ENCODE measurements around the gene SND1. TPM values are rescaled to one million over a fixed set of nuclear protein-coding genes. Genes with fewer than 3 reads are reported as not detected.

SND1 gene
- total RNA-seq, 4 donors from 2014 or later = 70.8 to 141 (median 85.7) TPM

DNA sequence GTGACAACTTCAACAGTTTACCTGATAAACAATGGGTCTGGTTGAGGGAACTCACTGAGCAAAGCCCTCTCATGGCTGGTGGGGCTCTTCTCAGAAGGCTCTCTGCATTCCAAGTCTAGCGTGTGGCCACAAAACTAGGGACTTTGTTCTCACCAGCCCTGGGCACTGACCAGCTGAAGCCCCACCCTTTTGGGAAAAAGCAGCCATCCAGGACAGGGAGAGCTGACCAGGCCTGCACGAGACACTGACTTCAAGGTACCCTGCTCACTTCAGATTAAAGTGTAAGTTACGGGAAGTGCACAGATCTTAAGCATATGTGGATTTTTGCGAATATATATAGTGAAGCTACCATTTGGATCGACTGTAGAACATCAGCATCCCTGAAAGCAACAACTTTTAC lies 446.6 kb downstream of the SND1 start:
- peaks cover 0 to 8% of the 10 kb centered on the region in 2 donors for H3K27me3 ChIP-seq
- TF ChIP-seq POLR2A (IDR thresholded peaks at IDR 0.05) (no peak), EP300 (IDR thresholded peaks at IDR 0.05) (no peak)
- TF ChIP-seq, protein P1, sequence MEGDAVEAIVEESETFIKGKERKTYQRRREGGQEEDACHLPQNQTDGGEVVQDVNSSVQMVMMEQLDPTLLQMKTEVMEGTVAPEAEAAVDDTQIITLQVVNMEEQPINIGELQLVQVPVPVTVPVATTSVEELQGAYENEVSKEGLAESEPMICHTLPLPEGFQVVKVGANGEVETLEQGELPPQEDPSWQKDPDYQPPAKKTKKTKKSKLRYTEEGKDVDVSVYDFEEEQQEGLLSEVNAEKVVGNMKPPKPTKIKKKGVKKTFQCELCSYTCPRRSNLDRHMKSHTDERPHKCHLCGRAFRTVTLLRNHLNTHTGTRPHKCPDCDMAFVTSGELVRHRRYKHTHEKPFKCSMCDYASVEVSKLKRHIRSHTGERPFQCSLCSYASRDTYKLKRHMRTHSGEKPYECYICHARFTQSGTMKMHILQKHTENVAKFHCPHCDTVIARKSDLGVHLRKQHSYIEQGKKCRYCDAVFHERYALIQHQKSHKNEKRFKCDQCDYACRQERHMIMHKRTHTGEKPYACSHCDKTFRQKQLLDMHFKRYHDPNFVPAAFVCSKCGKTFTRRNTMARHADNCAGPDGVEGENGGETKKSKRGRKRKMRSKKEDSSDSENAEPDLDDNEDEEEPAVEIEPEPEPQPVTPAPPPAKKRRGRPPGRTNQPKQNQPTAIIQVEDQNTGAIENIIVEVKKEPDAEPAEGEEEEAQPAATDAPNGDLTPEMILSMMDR (IDR thresholded peaks at IDR 0.05) = no peak
- H3K27ac ChIP-seq = no peak overlapping the region
- H3K4me3 ChIP-seq = no peak overlapping the region
- H3K36me3 ChIP-seq = peaks cover 0 to 42% (median 0%) of the 10 kb centered on the region in 3 donors
- no peaks in the 10 kb centered on the region for H3K9me3 ChIP-seq
- 82 to 87% methylated on average over 5 of the region's 5 CpGs for WGBS, 2 donors
- peaks cover 0 to 8% (median 3%) of the 10 kb centered on the region in 4 donors for H3K4me1 ChIP-seq
- DNase-seq (ENCODE audit: low spot score in 2 of 2) = no peak

DNA sequence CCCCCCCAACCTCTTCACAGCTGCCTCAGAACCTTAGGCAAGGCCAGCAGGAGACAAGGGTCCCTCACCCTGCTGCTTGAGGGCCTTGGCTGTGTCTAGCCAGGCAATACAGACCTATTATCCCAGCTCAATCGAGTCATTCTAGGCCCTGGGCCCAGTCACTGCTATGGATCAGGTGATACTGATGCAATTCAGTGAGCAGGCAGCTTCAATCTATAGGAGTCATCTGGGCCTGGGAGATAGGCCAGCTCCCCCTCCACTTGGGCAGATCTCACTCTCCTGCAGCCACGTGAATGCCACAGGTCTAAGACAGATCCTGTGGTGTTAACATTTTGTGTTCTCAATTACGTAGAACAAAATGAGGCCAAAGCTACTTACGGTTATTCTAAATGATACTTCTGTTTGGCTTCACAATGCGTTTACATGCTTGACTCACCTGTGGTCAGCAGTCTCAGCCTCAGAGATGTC lies 447.2 kb downstream of the SND1 start:
- Histone ChIP-seq H3K4me3 (no peak overlapping the region), H3K9me3 (no peaks in the 10 kb centered on the region), H3K27ac (no peak overlapping the region), H3K36me3 (peaks cover 0 to 36% (median 0%) of the 10 kb centered on the region in 3 donors), H3K4me1 (peaks cover 0 to 14% (median 7%) of the 10 kb centered on the region in 4 donors), H3K27me3 (peaks cover 0 to 14% of the 10 kb centered on the region in 2 donors)
- WGBS, 2 donors = 89 to 92% methylated on average over 5 of the region's 5 CpGs
- no peak for DNase-seq (ENCODE audit: low spot score in 2 of 2)
- TF ChIP-seq, protein P1 (IDR thresholded peaks at IDR 0.05) = no peak
- TF ChIP-seq EP300 (IDR thresholded peaks at IDR 0.05) (no peak), POLR2A (IDR thresholded peaks at IDR 0.05) (no peak)

DNA sequence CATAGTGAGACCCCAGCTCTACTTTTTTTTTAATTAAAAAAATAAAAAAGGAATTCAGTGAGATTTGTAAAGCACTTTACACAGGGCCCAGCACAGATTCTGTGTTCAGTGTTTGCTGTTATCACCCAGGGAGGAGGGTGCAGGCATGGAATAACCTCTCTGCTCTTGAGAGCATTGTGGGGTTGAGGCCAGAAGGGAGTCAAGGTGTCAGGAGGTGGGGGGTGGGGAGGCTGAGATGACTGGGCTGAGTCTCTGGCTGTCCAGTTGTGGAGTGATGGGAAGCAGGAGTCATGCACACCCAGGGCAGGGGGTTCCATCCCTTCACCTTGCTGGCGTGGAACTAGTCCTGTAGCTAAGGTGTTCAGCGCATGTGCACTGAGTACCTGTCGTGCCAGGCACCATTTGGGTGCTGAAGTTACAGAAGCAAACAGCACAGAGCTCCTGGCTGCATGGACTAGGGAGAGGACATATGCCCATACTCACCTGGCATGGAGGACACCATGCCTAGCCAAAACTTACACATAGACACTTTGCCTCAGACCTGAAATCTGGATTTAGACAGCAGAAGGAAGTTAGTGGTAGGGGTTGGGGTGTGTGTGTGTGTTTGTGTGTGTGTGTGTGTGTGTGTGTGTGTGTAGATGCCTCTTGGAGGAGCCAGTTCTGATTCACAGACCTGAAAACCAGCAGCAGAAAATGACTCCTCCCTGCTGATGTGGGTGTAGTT lies 448.4 kb downstream of the SND1 start:
- H3K9me3 ChIP-seq = no peaks in the 10 kb centered on the region
- peaks cover 0 to 18% (median 7%) of the 10 kb centered on the region in 4 donors for H3K4me1 ChIP-seq
- no peak overlapping the region for H3K4me3 ChIP-seq
- H3K27me3 ChIP-seq = peaks cover 0 to 22% of the 10 kb centered on the region in 2 donors
- H3K36me3 ChIP-seq = peaks cover 0 to 24% (median 0%) of the 10 kb centered on the region in 3 donors
- TF ChIP-seq, protein P1 (IDR thresholded peaks at IDR 0.05) = no peak
- no peak overlapping the region for H3K27ac ChIP-seq
- no peak for DNase-seq (ENCODE audit: low spot score in 2 of 2)
- 89 to 97% methylated on average over 3 of the region's 3 CpGs for WGBS, 2 donors

DNA sequence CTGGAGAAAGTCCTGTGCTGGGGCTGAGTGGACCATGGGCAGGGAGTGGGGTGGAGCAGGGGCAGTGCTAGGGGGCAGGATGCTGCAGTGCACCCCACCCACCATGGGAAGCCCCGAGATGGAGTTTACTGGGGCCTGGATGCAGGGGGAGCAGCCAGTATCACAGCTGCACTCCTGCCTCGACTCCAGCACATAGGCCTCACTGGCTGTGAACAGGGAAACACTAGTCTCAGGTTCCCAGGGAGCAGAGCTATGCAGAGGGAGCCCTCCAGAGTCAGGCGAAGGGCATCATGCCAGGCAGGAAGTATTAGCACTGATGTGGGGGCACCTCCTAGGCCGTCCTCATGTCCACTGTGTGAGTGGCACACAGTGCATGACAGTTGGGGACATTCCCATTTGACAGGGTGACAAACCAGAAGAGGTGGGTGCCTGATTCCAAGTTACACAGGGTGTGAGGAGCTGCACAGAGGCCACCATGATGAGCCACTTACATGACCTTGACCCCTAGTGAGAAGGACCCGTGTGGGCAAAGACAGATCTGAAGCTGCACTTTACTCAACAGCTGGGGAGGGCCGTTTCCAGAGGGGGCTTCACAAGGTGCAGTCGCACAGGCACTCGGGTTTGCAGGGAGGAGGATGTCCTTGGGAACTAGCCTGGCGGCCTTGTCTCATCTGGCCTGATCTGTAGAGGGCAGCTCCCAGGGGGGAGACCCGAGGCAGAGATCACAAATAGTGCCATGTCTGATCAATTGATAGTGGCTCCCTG lies 449.1 kb downstream of the SND1 start:
- H3K27me3 ChIP-seq = peaks cover 0 to 29% of the 10 kb centered on the region in 2 donors
- no peak for DNase-seq (ENCODE audit: low spot score in 2 of 2)
- WGBS, 2 donors = 58 to 71% methylated on average over 7 to 9 of the region's 10 CpGs
- H3K27ac ChIP-seq = no peak overlapping the region
- peaks cover 0 to 18% (median 7%) of the 10 kb centered on the region in 4 donors for H3K4me1 ChIP-seq
- TF ChIP-seq POLR2A (IDR thresholded peaks at IDR 0.05) (no peak), EP300 (IDR thresholded peaks at IDR 0.05) (no peak)
- H3K4me3 ChIP-seq = no peak overlapping the region
- H3K36me3 ChIP-seq = peaks cover 0 to 17% (median 0%) of the 10 kb centered on the region in 3 donors
- no peaks in the 10 kb centered on the region for H3K9me3 ChIP-seq

DNA sequence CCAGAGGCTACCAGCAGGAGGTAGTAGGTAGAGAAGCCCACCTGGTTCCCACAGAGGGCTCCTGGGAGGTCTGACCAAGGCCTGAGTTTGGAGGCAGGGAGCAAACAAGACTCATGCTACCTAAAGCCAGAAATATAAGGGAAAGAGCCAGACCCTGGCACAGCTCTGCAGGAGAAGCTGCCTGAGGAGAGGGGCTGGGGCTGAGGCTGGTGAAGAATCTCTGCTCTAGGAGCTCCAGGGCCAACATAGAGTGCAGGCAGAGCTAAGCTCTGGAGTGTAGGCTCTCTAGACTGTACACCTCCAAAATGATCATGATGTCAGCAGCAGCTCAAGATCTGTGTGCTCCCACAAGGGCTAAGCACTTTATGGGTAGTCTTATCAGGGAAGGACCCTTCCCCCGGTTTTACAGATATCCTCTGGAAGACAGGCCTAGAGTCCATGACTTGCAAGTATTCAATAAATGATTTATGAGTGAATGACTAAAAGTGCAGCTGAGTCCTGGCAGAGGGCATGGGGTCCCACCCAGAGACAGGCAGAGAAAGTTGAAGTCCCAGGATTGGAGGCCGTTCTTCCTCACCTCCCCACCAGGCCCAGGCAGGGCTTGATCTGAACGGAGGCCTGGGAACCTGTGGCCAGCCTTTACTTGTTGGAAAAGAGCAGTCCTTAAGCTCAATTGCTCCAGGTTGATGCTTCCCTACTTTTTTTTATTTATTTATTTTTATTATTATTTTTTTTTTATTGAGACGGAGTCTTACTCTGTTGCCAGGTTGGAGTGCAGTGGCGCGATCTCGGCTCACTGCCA lies 450.7 kb downstream of the SND1 start:
- Histone ChIP-seq H3K36me3 (peaks cover 0 to 1% (median 0%) of the 10 kb centered on the region in 3 donors), H3K27ac (no peak overlapping the region), H3K4me1 (peaks cover 0 to 18% (median 7%) of the 10 kb centered on the region in 4 donors), H3K27me3 (peaks cover 0 to 35% of the 10 kb centered on the region in 2 donors), H3K9me3 (no peaks in the 10 kb centered on the region), H3K4me3 (no peak overlapping the region)
- DNase-seq (ENCODE audit: low spot score in 2 of 2) = no peak
- no peak for TF ChIP-seq POLR2A (IDR thresholded peaks at IDR 0.05)
- TF ChIP-seq, protein P1 (IDR thresholded peaks at IDR 0.05) = no peak
- TF ChIP-seq EP300 (IDR thresholded peaks at IDR 0.05) = no peak
- 76 to 89% methylated on average over 7 of the region's 7 CpGs for WGBS, 2 donors
